K562 (cell line): Measurements from ENCODE around the gene KMT2E. TPM values are rescaled to one million over a fixed set of nuclear protein-coding genes. Genes with fewer than 3 reads are reported as not detected.

ENCODE experiments used
- ARHGAP35 ChIP-seq: fragments of 450-650 bp; IDR thresholded peaks from 2 replicates; pipeline ENCODE4 v1.6.1; 2018; ENCODE audit not compliant: partially characterized antibody
- BCOR ChIP-seq: fragments of 450-650 bp; IDR thresholded peaks from 2 replicates; pipeline ENCODE4 v1.6.1; 2016
- BHLHE40 ChIP-seq: IDR thresholded peaks from 2 replicates; pipeline ENCODE4 v1.6.1; 2011; ENCODE audit warnings: low read length, improper control_type of control experiment
- ESRRA ChIP-seq: fragments of 450-650 bp; IDR thresholded peaks from 2 replicates; pipeline ENCODE4 v1.6.1; 2014; ENCODE audit warnings: low read depth, mild to moderate bottlenecking, moderate library complexity, borderline replicate concordance
- HMGXB4 ChIP-seq: sonication (generic); formaldehyde crosslinking; IDR thresholded peaks from 2 replicates; pipeline ENCODE4 v1.8.1; 2023; ENCODE audit warnings: mild to moderate bottlenecking, missing genetic modification reagents
- HNRNPUL1 ChIP-seq: fragments of 200-400 bp; formaldehyde crosslinking; IDR thresholded peaks from 2 replicates; pipeline ENCODE4 v1.6.1; 2017; ENCODE audit warnings: low read length
- LARP7 ChIP-seq: fragments of 450-650 bp; IDR thresholded peaks from 2 replicates; pipeline ENCODE4 v1.6.1; 2016
- MAFK ChIP-seq: IDR thresholded peaks from 2 replicates; pipeline ENCODE4 v1.6.1; 2011; ENCODE audit warnings: low read length, improper control_type of control experiment
- MCM2 ChIP-seq: fragments of 450-650 bp; IDR thresholded peaks from 2 replicates; pipeline ENCODE4 v1.6.1; 2017; ENCODE audit warnings: low read depth, mild to moderate bottlenecking
- MGA ChIP-seq: fragments of 450-650 bp; IDR thresholded peaks from 2 replicates; pipeline ENCODE4 v1.6.1; 2016; ENCODE audit warnings: mild to moderate bottlenecking, moderate library complexity
- SMARCB1 ChIP-seq: IDR thresholded peaks from 2 replicates; pipeline ENCODE4 v1.6.1; 2011; ENCODE audit warnings: improper control_type of control experiment, low read depth; ENCODE audit not compliant: insufficient read length
- STAT5A ChIP-seq: IDR thresholded peaks from 2 replicates; pipeline ENCODE4 v1.6.1; 2012; ENCODE audit warnings: low read length, inconsistent platforms, borderline replicate concordance
- U2AF1 ChIP-seq: fragments of 200-400 bp; formaldehyde crosslinking; optimal IDR thresholded peaks from 2 replicates; pipeline ENCODE3; 2017; ENCODE audit warnings: mild to moderate bottlenecking, low read depth, low read length, moderate library complexity
- U2AF2 ChIP-seq: fragments of 200-400 bp; formaldehyde crosslinking; optimal IDR thresholded peaks from 2 replicates; pipeline ENCODE3; 2017; ENCODE audit warnings: low read depth, mild to moderate bottlenecking, low read length
- ZBED1 ChIP-seq: IDR thresholded peaks from 2 replicates; pipeline ENCODE4 v1.6.1; 2014
- ZNF121 ChIP-seq: sonication (generic); formaldehyde crosslinking; conservative IDR thresholded peaks from 2 replicates; pipeline ENCODE4 v1.8.0; 2022; ENCODE audit warnings: missing genetic modification reagents
- ZNF395 ChIP-seq: fragments of 200-800 bp; sonication (Bioruptor generic); IDR thresholded peaks from 2 replicates; pipeline ENCODE4 v1.6.1; 2017; ENCODE audit warnings: missing genetic modification characterization, missing compliant biosample characterization
- polyA plus RNA-seq, 8 experiments: library from polyadenylated mRNA; depleted of rRNA in 4 of 8; stranded (reverse) in 5 of 8; unstranded in 3 of 8; fragments of >200 nt; fragmentation: Nextera tagmentation in 2 of 8; fragmentation: Illumina TruSeq in 1 of 8; extraction: Ambion mirVana in 2 of 8; extraction: Trizol in 1 of 8; gene quantifications; 2 replicates each; pipeline versions ENCODE4 v1.2.1 to v1.2.3, GENCODE V29; 2011 to 2014; ENCODE audit warnings: inconsistent platforms in 1 of 8, missing spikeins in 1 of 8
- total RNA-seq, 7 experiments: library from RNA; depleted of rRNA in 6 of 7; stranded (reverse); fragments of >200 nt in 6 of 7; fragmentation: Illumina TruSeq in 2 of 7; extraction: Trizol in 2 of 7; gene quantifications; 2 replicates each; pipeline versions ENCODE4 v1.2.1 to v1.2.3, GENCODE V29; 2011 to 2021; ENCODE audit warnings: low replicate concordance in 1 of 7

Gene KMT2E
- total and polyA plus RNA-seq, 9 of the 15 experiments (the other 6 are each of a cell fraction or from before 2014, with no cell fraction given): 8.9 to 55.3 (median 38.1) TPM

DNA sequence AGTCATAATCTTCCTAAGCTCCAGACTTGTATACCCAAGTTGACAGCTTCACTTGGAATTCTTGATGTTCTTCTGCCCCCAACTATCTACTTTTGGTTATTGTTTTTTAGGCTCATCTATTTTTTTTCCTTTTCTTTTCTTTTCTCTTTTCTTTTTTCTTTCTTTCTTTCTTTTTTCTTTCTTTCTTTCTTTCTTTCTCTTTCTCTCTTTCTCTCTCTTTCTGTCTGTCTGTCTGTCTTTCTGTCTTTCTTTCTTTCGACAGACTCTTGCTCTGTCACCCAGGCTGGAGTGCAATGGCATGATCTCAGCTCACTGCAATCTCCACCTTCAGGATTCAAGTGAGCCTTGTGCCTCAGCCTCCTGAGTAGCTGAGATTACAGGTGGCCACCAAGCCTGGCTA lies 36.5 kb downstream of the KMT2E start (continued):
- TF ChIP-seq ZBED1 (no peak), ZNF121 (no peak), MCM2 (no peak), SMARCB1 (no peak), MGA (0 out of 2 replicates have a peak, but pooled peaks have one; percentile 10), MAFK (no peak), HNRNPUL1 (no peak), ESRRA (no peak), HMGXB4 (no peak), BHLHE40 (no peak), ZNF395 (CRISPR knock-in tag) (no peak), ARHGAP35 (peak; percentile 28), STAT5A (no peak), U2AF1 (no peak), LARP7 (0 out of 2 replicates have a peak, but pooled peaks have one; percentile 26), U2AF2 (no peak), BCOR (no peak)
